Natural killer cell treated with Interleukin-12 subunit alpha and Interleukin-12 subunit beta and Interleukin-15 and Interleukin-18, amount 100 ng/mL, for 72 hours (primary cell): Measurements from ENCODE around the gene PRM1. TPM values are rescaled to one million over a fixed set of nuclear protein-coding genes. Genes with fewer than 3 reads are reported as not detected.

Source experiments
- ATAC-seq, 2 donors: fragments of 150-1000 bp; cut with Tn5 transposase in 1 of 2; sonication (Bioruptor Pico), chemical (Tn5 transposase) in 1 of 2; 2 replicates each; pipeline ENCODE4 v1.10.0; 2021
- DNase-seq: peaks from one replicate; pipeline ENCODE4 v3.0.0; 2022; ENCODE audit warnings: low spot score
- H3K27ac Mint-ChIP-seq, 2 donors: 1 replicate in 1 of 2; 2 replicates in 1 of 2; pipeline ENCODE4 v1.8.0; 2022; ENCODE audit warnings: mixed read lengths in 2 of 2, mild to moderate bottlenecking in 1 of 2, moderate library complexity in 1 of 2
- H3K27me3 Mint-ChIP-seq, 2 donors: 1 replicate in 1 of 2; 2 replicates in 1 of 2; pipeline ENCODE4 v1.8.0; 2022; ENCODE audit warnings: mixed read lengths in 2 of 2
- H3K36me3 Mint-ChIP-seq: one replicate; pipeline ENCODE4 v1.8.0; 2022; ENCODE audit warnings: mixed read lengths
- H3K4me1 Mint-ChIP-seq, 2 donors: 1 replicate in 1 of 2; 2 replicates in 1 of 2; pipeline ENCODE4 v1.8.0; 2022; ENCODE audit warnings: low read depth in 2 of 2, mixed read lengths in 2 of 2, mild to moderate bottlenecking in 1 of 2
- H3K4me3 Mint-ChIP-seq: one replicate; pipeline ENCODE4 v1.8.0; 2022; ENCODE audit warnings: mixed read lengths
- H3K9me3 Mint-ChIP-seq: 2 replicates; pipeline ENCODE4 v1.8.0; 2022; ENCODE audit warnings: mixed read lengths
- total RNA-seq, 2 donors: library from RNA; stranded (reverse); gene quantifications; one replicate each; pipeline ENCODE4 v1.2.3, GENCODE V29; 2022

Gene PRM1
- total RNA-seq, 2 donors from 2014 or later: not detected

DNA sequence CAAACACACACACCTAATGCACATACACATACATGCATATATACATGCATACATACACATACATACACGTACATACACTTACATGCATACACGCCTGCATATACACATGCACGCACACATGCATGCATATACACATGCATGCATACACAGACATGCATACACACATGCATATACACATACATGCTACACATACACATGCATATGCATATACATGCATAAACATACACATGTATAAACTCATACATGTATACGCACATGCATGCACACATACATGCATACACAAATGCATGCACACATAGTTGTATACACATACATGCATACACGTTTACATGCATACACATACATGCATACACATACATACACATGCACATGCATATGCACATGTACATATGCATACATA is 40.5 kb upstream of the PRM1 start:
- H3K4me3 Mint-ChIP-seq: no peak overlapping the region
- peaks cover under 1% of the 10 kb centered on the region for H3K36me3 Mint-ChIP-seq
- DNase-seq (no peak), ATAC-seq (no peak)
- peaks cover 18 to 32% of the 10 kb centered on the region in 2 donors for H3K4me1 Mint-ChIP-seq
- H3K27me3 Mint-ChIP-seq: peaks cover 7 to 8% of the 10 kb centered on the region in 2 donors
- no peak overlapping the region for H3K27ac Mint-ChIP-seq
- H3K9me3 Mint-ChIP-seq: no peaks in the 10 kb centered on the region

DNA sequence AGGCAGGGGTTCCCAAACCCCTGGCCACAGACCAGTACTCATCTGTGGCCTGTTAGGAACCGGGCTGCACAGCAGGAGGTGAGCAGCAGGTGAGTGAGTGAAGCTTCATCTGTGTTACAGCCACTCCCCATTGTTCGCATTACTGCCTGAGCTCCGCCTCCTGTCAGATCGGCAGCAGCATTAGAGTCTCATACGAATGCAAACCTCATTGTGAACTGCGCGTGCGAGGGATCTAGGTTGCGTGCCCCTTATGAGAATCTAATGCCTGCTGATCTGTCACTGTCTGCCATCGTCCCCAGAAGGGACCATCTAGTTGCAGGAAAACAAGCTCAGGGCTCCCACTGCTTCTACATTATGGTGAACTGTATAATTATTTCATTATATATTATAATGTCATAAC is 39.0 kb upstream of the PRM1 start:
- Mint-ChIP-seq H3K9me3 (no peaks in the 10 kb centered on the region), H3K4me1 (peaks cover 7 to 23% of the 10 kb centered on the region in 2 donors), H3K4me3 (no peak overlapping the region), H3K27me3 (peaks cover 8 to 9% of the 10 kb centered on the region in 2 donors), H3K36me3 (no peaks in the 10 kb centered on the region), H3K27ac (no peak overlapping the region)
- ATAC-seq: no peak
- DNase-seq: no peak

- Mint-ChIP-seq H3K36me3 (no peaks in the 10 kb centered on the region), H3K4me1 (peaks cover 2 to 17% of the 10 kb centered on the region in 2 donors), H3K27ac (no peak overlapping the region), H3K4me3 (no peak overlapping the region), H3K9me3 (no peaks in the 10 kb centered on the region), H3K27me3 (peaks cover 7 to 8% of the 10 kb centered on the region in 2 donors)
- DNase-seq (no peak), ATAC-seq (no peak)
These were observed 38.5 kb upstream of the PRM1 start for GRCh38 chr16:11319529-11320146.

- peak overlapping the region in 1 of 2 donors; percentile 50 for H3K27ac Mint-ChIP-seq
These were observed 37.7 kb upstream of the PRM1 start for GRCh38 chr16:11318817-11319216.

GRCh38 chr16:11316331-11317015 is 35.3 kb upstream of the PRM1 start:
- Mint-ChIP-seq H3K4me3 (no peak overlapping the region), H3K4me1 (peaks cover 6 to 22% of the 10 kb centered on the region in 2 donors), H3K9me3 (no peaks in the 10 kb centered on the region), H3K27ac (peak overlapping the region in 1 of 2 donors; percentile 62), H3K36me3 (no peaks in the 10 kb centered on the region), H3K27me3 (peaks cover 8 to 11% of the 10 kb centered on the region in 2 donors)
- no peak for ATAC-seq
- DNase-seq: no peak

More at GRCh38 chr16:11318817-11319216, 37.7 kb upstream of the PRM1 start:
- Mint-ChIP-seq H3K36me3 (no peaks in the 10 kb centered on the region), H3K27me3 (peaks cover 7 to 8% of the 10 kb centered on the region in 2 donors), H3K4me3 (no peak overlapping the region), H3K9me3 (no peaks in the 10 kb centered on the region), H3K4me1 (peaks cover 0 to 14% of the 10 kb centered on the region in 2 donors)
- DNase-seq (no peak), ATAC-seq (no peak)

DNA sequence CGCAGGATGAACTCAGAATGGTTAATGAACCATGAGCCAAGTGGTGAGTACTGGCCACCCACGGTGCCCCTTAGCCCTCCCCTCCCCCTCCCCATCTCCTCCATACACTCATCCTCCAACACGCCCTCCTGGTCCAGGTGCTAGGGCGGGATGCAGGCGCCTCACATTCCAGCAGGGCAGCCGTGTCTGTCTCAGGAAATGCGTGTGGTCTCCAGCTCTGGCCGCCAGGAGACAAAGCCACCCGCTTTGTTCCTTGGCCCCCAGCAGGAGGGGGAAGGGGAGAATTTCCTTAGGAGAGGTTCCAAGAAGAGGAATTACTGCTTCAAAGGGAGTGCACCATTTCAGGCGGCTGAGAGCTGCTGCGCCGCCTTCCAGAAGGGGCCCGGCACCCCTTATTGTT is 34.4 kb upstream of the PRM1 start:
- Mint-ChIP-seq H3K27me3 (peaks cover 8 to 11% of the 10 kb centered on the region in 2 donors), H3K36me3 (no peaks in the 10 kb centered on the region), H3K4me3 (no peak overlapping the region), H3K27ac (no peak overlapping the region), H3K4me1 (peaks cover 6 to 28% of the 10 kb centered on the region in 2 donors), H3K9me3 (no peaks in the 10 kb centered on the region)
- no peak for ATAC-seq
- DNase-seq: no peak

GRCh38 chr16:11314309-11314894 is 33.3 kb upstream of the PRM1 start:
- H3K9me3 Mint-ChIP-seq: no peaks in the 10 kb centered on the region
- peaks cover 13 to 14% of the 10 kb centered on the region in 2 donors for H3K27me3 Mint-ChIP-seq
- H3K4me1 Mint-ChIP-seq: peaks cover 6 to 31% of the 10 kb centered on the region in 2 donors
- H3K36me3 Mint-ChIP-seq: no peaks in the 10 kb centered on the region
- ATAC-seq (no peak), DNase-seq (no peak)
- no peak overlapping the region for H3K27ac Mint-ChIP-seq
- no peak overlapping the region for H3K4me3 Mint-ChIP-seq

- Mint-ChIP-seq H3K4me1 (peaks cover 6 to 30% of the 10 kb centered on the region in 2 donors), H3K27me3 (peaks cover 10 to 11% of the 10 kb centered on the region in 2 donors), H3K36me3 (no peaks in the 10 kb centered on the region), H3K9me3 (no peaks in the 10 kb centered on the region), H3K4me3 (no peak overlapping the region), H3K27ac (peak overlapping the region in 1 of 2 donors; percentile 33)
- DNase-seq (no peak), ATAC-seq (no peak)
These were observed 32.6 kb upstream of the PRM1 start for GRCh38 chr16:11313493-11314308.

- H3K4me3 Mint-ChIP-seq: peak overlapping the region; percentile 55
- DNase-seq (peak; percentile 73), ATAC-seq (peak; percentile 15 to 49)
- peaks cover 5 to 8% of the 10 kb centered on the region in 2 donors for H3K27me3 Mint-ChIP-seq
- H3K9me3 Mint-ChIP-seq: no peaks in the 10 kb centered on the region
- H3K36me3 Mint-ChIP-seq: no peaks in the 10 kb centered on the region
- peaks cover 6 to 27% of the 10 kb centered on the region in 2 donors for H3K4me1 Mint-ChIP-seq
- H3K27ac Mint-ChIP-seq: peak overlapping the region in 1 of 2 donors; percentile 33
These were observed 31.8 kb upstream of the PRM1 start for GRCh38 chr16:11312718-11313492.

- DNase-seq: no peak
- Mint-ChIP-seq H3K36me3 (no peaks in the 10 kb centered on the region), H3K4me1 (peaks cover 14 to 30% of the 10 kb centered on the region in 2 donors), H3K27me3 (peaks cover 10 to 12% of the 10 kb centered on the region in 2 donors), H3K27ac (peak overlapping the region; percentile 41 to 76), H3K4me3 (no peak overlapping the region), H3K9me3 (no peaks in the 10 kb centered on the region)
- peak in 1 of 2 donors; percentile 41 for ATAC-seq
These were observed 29.9 kb upstream of the PRM1 start for GRCh38 chr16:11310997-11311561.

DNA sequence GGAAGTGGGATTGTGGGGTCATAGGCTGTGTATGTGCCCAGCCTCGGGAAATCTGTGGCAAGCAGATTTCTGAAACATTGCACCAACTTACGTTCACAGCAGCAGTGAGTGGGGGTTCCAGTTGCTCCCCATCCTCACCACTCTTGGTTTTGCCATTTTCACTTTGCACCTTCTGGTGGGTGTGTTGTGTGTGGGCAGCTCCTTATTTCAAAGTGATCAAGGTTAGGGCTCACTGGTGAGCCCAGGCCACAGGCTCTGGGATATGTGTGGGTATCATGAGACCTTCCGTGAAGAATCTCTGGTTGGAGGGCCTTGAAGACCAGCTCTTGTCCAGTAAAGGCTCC is 29.5 kb upstream of the PRM1 start:
- H3K27me3 Mint-ChIP-seq: peaks cover 10% of the 10 kb centered on the region in 2 donors
- no peak for DNase-seq
- no peak for ATAC-seq
- H3K9me3 Mint-ChIP-seq: no peaks in the 10 kb centered on the region
- H3K4me1 Mint-ChIP-seq: peaks cover 14 to 28% of the 10 kb centered on the region in 2 donors
- no peak overlapping the region for H3K27ac Mint-ChIP-seq
- no peak overlapping the region for H3K4me3 Mint-ChIP-seq
- no peaks in the 10 kb centered on the region for H3K36me3 Mint-ChIP-seq

GRCh38 chr16:11309895-11310633 is 28.9 kb upstream of the PRM1 start:
- ATAC-seq (no peak), DNase-seq (no peak)
- peaks cover 14 to 28% of the 10 kb centered on the region in 2 donors for H3K4me1 Mint-ChIP-seq
- no peak overlapping the region for H3K27ac Mint-ChIP-seq
- H3K4me3 Mint-ChIP-seq: no peak overlapping the region
- H3K27me3 Mint-ChIP-seq: peaks cover 10% of the 10 kb centered on the region in 2 donors
- H3K9me3 Mint-ChIP-seq: no peaks in the 10 kb centered on the region
- H3K36me3 Mint-ChIP-seq: no peaks in the 10 kb centered on the region
